Measurements from ENCODE around the gene CX3CR1. TPM values are rescaled to one million over a fixed set of nuclear protein-coding genes. Genes with fewer than 3 reads are reported as not detected.

CX3CR1 gene
- total and polyA plus RNA-seq, 2 of the 4 experiments (the other 2 are of a cell fraction) = not detected

GRCh38 chr3:39315420-39315819, 35.6 kb upstream of the CX3CR1 start:
- Histone ChIP-seq H3K9me1 (ENCODE audit: insufficient read depth, low read length) (no peaks in the 10 kb centered on the region), H4K91ac (ENCODE audit: insufficient read depth, low read depth, low read length) (no peak overlapping the region), H2AFZ (replicated peaks; ENCODE audit: low read length, poor library complexity) (no peak overlapping the region), H3K27ac (ENCODE audit: insufficient read depth, low read length) (no peak overlapping the region), H4K20me1 (ENCODE audit: insufficient read depth, low read length) (no peaks in the 10 kb centered on the region), H4K5ac (ENCODE audit: low read depth, low read length) (no peak overlapping the region), H3K4ac (ENCODE audit: low read depth, low read length) (no peak overlapping the region), H2BK20ac (ENCODE audit: low read depth, low read length) (no peak overlapping the region), H3K9me3 (ENCODE audit: control insufficient read depth, insufficient read depth, low read length) (no peaks in the 10 kb centered on the region), H3K4me2 (ENCODE audit: low read depth, low read length) (no peak overlapping the region), H2BK15ac (ENCODE audit: low read depth, low read length) (no peak overlapping the region), H2BK120ac (ENCODE audit: low read depth, low read length) (no peak overlapping the region), H3K56ac (ENCODE audit: extremely low read depth, insufficient read depth, low read length) (no peak overlapping the region), H2BK5ac (ENCODE audit: low read depth, low read length, poor library complexity, severe bottlenecking) (no peak overlapping the region), H3K79me1 (ENCODE audit: low read depth in 1 of 2, low read length in 2 of 2) (no peaks in the 10 kb centered on the region), H3K9ac (ENCODE audit: low read depth, low read length) (no peak overlapping the region), H3K27me3 (ENCODE audit: control insufficient read depth, insufficient read depth, low read length) (no peaks in the 10 kb centered on the region), H2AK9ac (replicated peaks; ENCODE audit: low read depth, low read length, poor library complexity) (no peak overlapping the region), H3K14ac (replicated peaks; ENCODE audit: low read depth, low read length) (no peak overlapping the region), H2AK5ac (ENCODE audit: low read depth, low read length) (no peak overlapping the region), H3K4me1 (ENCODE audit: control insufficient read depth, insufficient read depth, low read length) (no peaks in the 10 kb centered on the region), H3K4me3 (ENCODE audit: insufficient read depth, low read depth, low read length) (no peak overlapping the region), H3K18ac (ENCODE audit: low read depth, low read length) (no peak overlapping the region), H3K23ac (ENCODE audit: low read depth, low read length) (no peak overlapping the region), H3K36me3 (ENCODE audit: control insufficient read depth, insufficient read depth, low read length) (no peaks in the 10 kb centered on the region), H4K8ac (ENCODE audit: low read depth in 2 of 2, low read length in 2 of 2) (no peak overlapping the region)
- WGBS, 2 experiments (ENCODE audit: extremely low coverage in 2 of 2, insufficient read length in 1 of 2) = no CpG with 5 or more reads among the region's 1 CpG
- no TSS peak for BruUV-seq (replicated peaks)
- intact Hi-C loops (cut with micrococcal nuclease) = no loop called here
- ChIA-PET CTCF (no interaction called here), POLR2A (ENCODE audit: unreplicated experiment) (no interaction called here)
- dilution Hi-C loops (cut with HindIII; ENCODE audit: low sequenced_read_pairs, unreplicated experiment) = no loop called here
- DNase-seq (no peak), ATAC-seq (ENCODE audit: low read depth) (no peak)
- TF ChIP-seq ELK1 (IDR thresholded peaks at IDR 0.05; ENCODE audit: borderline replicate concordance, low read depth, low read length) (no peak), RAD21 (IDR thresholded peaks at IDR 0.05; ENCODE audit: low read length) (no peak), CHD1 (IDR thresholded peaks at IDR 0.05; ENCODE audit: low read depth, low read length) (no peak), SMC3 (IDR thresholded peaks at IDR 0.05; ENCODE audit: low read depth, low read length) (no peak), MXI1 (IDR thresholded peaks at IDR 0.05; ENCODE audit: borderline replicate concordance, low read depth, low read length) (no peak), POLR2A (IDR thresholded peaks at IDR 0.05; ENCODE audit: low read depth, low read length) (no peak), USF2 (IDR thresholded peaks at IDR 0.05; ENCODE audit: low read depth, low read length) (no peak), RFX5 (IDR thresholded peaks at IDR 0.05; ENCODE audit: low read depth, low read length) (no peak), CTCF (conservative IDR thresholded peaks at IDR 0.05; ENCODE audit: low read depth, low read length) (no peak), CEBPB (IDR thresholded peaks at IDR 0.05; ENCODE audit: low read depth, low read length) (no peak), MAZ (IDR thresholded peaks at IDR 0.05; ENCODE audit: borderline replicate concordance, low read depth, low read length) (no peak), BHLHE40 (IDR thresholded peaks at IDR 0.05; ENCODE audit: low read depth, low read length) (no peak), FOS (IDR thresholded peaks at IDR 0.05; ENCODE audit: low read depth, low read length) (no peak), MAFK (IDR thresholded peaks at IDR 0.05; ENCODE audit: low read depth, low read length) (no peak), RCOR1 (IDR thresholded peaks at IDR 0.05; ENCODE audit: insufficient replicate concordance, low read length) (no peak), NFE2L2 (IDR thresholded peaks at IDR 0.05; ENCODE audit: low read depth, low read length) (no peak)
- in situ Hi-C loops (cut with MboI; ENCODE audit: low sequenced_read_pairs) = no loop called here
